NOMO-1 treated with dmso at 0.1 percent for 144 hours (cell line): ENCODE results near the gene GAST.
A peak's percentile ranks its signal among the peaks of the same experiment; 100 is the strongest.
"Not testable (repeated sequence)": the region's sequence is repeated elsewhere in the genome, so short reads cannot be mapped to it uniquely, and the experiment has no call there.

ENCODE experiments used
- DNase-seq: peaks from one replicate; lab custom pipeline; 2025; ENCODE audit not compliant: unreplicated experiment; lab: John Stamatoyannopoulos, UW

The GAST gene

GRCh38 chr17:41683441-41684007 lies 28.6 kb upstream of the GAST start:
- no peak for DNase-seq

DNA sequence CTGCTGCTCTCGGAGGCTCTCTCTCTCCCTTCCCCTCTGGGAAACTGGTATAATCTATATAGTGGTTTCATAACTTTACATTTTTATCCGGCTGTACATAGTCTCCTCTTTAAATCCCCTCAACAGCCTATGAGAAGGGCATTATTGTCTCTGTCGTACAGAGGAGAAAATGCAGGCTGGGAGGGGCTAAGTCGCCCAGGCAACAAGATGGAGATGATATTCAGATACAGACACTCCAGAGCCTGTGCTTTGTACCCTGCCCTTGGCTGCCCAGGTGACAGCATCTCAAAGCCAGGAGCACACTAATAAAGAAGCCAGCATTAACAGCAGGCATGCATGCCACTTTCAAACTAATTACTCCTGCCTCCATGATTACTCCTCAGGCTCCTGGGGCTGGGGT lies 28.1 kb upstream of the GAST start:
- DNase-seq = no peak

- DNase-seq = not testable (repeated sequence)
Observed at GRCh38 chr17:41685753-41686152, 26.4 kb upstream of the GAST start.

DNA sequence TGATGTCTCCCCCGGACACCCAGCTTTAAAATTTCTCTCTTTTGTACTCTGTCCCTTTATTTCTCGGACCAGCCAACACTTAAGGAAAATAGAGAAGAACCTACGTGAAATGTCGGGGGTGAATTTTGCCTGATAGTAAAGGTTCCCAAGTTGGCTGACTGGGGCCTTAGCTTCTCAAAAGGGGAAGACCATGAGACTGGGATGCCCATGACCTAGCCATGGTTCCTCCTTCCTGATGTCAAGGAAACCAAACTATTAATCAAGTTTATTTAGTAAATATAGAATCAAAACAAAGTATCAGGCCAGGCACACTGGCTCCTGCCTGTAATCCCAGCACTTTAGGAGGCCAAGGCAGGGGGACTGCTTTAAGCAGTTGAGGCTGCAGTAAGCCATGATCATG lies 25.9 kb upstream of the GAST start:
- DNase-seq = no peak

DNA sequence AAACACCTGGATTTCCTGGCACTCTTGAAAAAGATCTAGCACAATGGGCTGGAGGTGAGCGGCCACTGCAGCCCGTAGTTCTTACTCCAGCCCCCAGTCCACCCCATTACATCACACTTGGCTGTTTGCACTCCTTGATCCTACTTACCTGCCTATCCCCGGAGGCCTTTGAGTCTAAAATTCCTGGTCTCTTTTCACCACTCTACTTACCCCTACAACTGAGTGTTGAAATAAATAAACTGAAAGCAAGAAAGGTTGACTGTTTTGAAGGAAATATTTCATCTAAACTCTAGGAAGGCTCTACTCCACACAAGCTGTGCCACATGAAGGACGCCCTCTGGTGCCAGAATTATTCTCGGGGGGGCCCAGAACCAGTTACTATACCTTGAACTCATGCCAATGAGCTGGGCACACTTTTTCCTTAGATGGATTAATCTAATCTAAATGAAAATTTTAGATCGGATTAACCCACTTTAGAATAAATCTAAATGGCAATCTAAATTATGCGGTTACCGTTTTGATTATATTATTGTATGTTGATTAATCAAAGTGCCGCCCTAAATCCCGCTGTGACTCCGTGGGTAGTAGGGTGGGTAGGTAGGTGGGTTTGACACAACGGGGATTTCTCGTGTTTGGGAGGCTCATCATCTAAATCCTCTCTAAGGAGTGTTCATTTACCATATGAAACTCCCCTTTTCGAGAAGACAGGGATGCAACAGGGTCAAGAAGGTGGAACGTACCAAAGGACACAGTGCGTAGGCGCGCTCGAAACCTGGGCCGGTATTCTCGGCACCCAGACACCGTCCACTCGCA lies 24.1 kb upstream of the GAST start:
- peak; percentile 44 for DNase-seq

DNA sequence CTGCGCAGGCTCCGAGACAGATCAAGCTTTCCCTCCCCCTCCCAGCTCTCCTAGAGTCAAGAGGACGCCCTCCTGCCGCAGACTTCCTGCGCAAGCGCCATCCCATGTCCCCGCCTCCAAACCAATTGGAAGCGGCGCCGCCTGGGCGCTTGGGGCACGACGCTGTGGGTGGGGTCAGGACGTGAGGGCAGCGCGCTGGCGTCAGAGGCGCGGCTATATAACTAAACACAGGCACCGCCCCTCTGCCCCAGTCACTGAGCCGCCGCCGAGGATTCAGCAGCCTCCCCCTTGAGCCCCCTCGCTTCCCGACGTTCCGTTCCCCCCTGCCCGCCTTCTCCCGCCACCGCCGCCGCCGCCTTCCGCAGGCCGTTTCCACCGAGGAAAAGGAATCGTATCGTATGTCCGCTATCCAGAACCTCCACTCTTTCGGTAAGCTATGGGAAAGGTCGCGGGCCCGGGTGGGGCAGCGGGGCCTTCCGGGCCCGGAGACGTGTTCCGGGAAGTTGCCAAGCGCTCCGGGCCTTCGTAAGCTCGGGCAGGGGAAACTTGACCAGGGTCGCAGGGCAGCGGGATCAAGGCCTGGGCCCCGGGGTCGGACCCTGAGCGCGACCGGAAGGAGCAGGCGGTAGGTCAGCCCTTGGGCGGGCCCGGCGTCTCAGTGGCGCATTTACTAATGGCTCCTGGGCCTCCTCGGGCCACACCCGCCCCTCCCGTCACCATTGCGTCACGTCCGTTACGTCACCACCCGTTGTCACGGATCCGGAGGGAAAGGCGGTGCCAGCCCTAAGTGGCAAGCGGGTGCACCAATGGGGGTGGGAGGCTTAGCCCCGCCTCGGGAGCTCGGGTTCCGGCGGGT lies 23.3 kb upstream of the GAST start, which contains the start of gene EIF1:
Gene EIF1 (plus strand): TSS at position 245 of the 856 bp plus-strand sequence. CDS start 154 bp downstream, at position 399.
- peak; percentile 98 for DNase-seq

GRCh38 chr17:41689497-41690299 lies 22.4 kb upstream of the GAST start:
- DNase-seq = peak; percentile 47

- no peak for DNase-seq
Observed at GRCh38 chr17:41690497-41690896, 21.6 kb upstream of the GAST start.

GRCh38 chr17:41691031-41691777 lies 20.9 kb upstream of the GAST start:
- DNase-seq = no peak

GRCh38 chr17:41692722-41693521 lies 19.2 kb upstream of the GAST start:
- DNase-seq = no peak

DNA sequence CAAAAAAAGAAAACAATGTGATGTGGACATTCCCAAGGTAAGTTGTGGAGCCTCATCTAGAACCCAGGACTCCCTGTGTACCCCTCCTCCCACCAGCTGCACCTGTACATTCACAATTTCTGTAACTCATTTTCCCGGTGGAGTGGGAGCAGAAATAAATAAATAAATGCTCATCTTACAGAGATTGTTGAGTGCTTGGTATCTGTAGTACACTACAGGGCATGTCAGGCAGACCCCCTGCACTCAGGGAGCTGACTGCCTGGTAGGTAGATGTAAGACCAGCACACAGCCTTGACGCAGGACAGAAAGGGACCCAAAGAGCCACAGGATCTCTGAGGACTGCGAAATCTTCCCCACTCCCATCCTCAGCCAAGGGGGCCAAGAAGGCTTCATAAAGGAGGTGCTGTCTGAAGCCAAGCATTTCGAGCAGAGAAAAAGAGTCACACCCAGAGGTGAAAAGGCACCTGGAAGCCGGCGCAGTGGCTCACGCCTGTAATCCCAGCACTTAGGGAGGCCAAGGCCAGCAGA lies 16.9 kb upstream of the GAST start:
- no peak for DNase-seq

DNA sequence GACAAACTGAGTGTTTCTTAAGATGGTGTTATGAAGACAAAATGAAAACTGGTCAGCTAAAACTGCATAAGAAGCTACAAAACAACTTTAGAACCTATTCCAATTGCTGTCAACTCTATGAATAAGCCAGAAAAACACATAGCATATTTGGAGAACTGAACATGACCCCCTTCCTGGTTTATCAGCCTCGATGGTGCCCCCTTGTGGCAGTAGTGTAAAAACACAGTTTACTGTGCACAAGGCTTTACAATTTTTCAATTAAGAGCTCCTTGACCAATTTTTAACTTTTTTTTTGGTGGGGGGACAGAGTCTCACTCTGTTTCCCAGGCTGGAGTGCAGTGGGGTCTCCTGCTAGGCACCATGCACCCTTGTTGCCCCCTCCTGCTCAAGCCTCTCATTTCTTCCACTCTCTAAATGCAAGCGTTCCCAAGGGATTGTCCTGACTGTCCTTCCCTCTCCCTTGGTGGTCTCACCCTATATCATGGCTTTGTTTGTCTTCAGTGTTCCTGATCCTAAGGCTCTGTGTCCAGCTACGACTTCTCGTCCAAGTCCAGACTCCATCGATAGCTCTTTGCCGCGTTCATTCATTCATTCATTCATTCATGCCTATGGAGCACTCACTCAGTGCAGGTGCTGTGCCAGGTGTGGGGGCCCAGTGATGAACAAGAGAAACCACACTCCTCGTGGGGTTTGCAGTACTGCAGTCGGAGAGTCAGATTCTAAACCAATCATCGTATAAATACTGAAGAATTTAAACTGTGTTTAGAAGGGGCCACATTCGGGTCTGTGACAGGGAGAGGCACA lies 16.0 kb upstream of the GAST start:
- peak; percentile 23 for DNase-seq

DNA sequence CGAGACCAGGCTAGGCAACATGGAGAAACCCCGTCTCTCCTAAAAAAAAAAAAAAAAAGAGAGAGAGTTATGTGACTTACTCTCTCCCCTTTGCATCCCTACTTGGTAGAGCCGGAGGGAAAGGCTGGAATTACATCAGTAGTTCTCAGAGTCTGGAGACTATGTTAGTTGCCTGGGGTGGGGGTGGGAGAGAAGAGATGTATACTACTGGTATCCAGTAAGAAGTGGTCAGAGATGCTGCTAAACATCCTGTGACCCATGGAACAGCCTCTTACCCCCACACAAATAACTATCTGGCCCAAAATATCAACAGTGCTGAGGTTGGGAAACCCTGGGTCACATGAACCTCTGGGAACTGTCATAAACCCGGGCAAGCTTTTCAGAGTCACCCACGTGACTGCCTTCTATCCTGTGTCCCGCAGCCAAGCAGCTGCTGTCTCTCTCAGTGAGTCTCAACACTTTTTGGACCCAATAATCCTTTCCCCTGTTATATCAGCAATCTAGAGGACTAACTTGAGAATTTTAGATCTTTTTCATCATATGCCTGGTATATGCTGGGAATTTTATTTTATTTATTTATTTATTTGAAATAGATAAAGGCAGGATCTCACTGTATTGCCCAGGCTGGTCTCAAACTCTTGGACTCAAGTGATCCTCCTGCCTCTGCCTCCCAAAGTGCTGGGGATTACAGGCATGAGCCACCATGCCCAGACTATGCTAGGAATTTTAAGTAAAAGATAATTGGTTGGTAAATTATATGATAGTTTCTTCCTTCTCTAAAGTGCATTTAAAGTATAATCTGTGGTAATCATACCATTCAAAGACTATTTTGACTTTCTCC lies 14.8 kb upstream of the GAST start:
- DNase-seq = peak; percentile 50

DNA sequence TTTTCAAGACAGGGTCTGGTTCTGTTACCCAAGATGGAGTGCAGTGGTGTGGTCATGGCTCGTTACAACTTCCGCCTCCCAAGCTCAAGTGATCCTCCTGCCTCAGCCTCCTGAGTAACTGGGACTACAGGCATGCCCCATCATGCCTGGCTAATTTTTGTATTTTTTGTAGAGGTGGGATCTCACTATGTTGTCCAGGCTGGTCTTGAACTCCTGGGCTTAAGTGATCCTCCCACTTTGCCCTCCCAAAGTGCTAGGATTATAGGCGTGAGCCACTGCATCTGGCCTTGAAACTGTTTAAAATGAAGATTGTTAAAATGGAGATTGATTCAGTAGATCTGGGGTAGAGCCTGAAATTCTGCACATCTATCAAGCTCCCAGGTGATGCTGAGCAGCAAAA lies 11.3 kb upstream of the GAST start:
- not testable (repeated sequence) for DNase-seq

DNA sequence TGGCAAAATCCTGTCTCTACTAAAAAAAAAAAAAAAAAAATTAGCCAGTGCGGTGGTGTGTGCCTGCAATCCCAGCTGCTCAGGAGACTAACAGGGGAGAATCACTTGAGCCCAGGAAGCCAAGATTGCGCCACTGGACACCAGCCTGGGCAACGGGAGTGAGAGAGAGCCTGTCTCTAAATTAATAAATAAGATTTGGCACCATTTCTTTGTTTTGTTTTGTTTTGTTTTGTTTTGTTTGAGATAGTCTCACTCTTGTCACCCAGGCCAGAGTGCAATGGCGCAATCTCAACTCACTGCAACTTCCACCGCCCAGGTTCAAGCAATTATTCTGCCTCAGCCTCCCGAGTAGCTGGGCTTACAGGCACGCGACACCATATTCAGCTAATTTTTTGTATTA lies 9.4 kb upstream of the GAST start:
- no peak for DNase-seq

DNA sequence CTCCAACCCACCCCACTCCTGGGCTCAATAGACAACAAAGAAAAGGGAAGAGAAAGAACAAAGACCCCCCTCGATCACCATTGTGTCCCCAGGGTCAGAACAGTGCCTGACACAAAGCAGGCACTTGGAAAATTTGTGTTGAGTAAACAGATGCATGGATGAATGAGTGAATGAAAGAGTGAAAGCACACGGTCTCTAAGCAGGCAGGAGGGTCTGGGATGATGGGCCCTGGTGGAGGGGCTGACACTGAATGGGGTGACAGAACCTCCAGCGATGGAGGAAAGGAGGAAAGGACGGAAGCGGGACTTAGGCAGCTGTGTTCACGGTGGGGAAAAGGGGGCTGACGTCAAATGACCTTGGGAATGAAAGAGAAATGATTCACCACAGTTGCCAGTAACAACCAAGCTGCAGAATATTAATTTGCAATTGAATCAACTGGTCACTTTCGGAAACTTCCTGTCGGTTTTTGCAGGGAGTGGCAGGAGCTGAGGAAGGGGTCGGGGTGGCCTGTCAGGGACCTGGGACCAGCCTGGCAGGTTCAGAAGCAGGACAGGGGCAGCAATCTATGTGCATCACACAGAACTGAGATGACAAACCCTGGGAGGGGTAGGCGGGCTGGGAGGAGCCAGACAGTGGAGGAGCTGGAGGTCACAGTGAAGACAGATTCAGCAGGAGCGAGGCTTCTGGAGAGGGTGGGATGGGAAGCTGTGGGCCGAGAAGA lies 6.7 kb upstream of the GAST start:
- no peak for DNase-seq
